ENCODE results near the gene PRKG1. TPM values are rescaled to one million over a fixed set of nuclear protein-coding genes. Genes with fewer than 3 reads are reported as not detected.

PRKG1 gene
- total RNA-seq, 4 donors from 2014 or later = 17.1 to 36.4 (median 25.8) TPM

- ATAC-seq (ENCODE audit: low FRiP score) (no peak), DNase-seq (ENCODE audit: low spot score) (no peak)
- TF ChIP-seq, protein P1, sequence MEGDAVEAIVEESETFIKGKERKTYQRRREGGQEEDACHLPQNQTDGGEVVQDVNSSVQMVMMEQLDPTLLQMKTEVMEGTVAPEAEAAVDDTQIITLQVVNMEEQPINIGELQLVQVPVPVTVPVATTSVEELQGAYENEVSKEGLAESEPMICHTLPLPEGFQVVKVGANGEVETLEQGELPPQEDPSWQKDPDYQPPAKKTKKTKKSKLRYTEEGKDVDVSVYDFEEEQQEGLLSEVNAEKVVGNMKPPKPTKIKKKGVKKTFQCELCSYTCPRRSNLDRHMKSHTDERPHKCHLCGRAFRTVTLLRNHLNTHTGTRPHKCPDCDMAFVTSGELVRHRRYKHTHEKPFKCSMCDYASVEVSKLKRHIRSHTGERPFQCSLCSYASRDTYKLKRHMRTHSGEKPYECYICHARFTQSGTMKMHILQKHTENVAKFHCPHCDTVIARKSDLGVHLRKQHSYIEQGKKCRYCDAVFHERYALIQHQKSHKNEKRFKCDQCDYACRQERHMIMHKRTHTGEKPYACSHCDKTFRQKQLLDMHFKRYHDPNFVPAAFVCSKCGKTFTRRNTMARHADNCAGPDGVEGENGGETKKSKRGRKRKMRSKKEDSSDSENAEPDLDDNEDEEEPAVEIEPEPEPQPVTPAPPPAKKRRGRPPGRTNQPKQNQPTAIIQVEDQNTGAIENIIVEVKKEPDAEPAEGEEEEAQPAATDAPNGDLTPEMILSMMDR (IDR thresholded peaks at IDR 0.05) = no peak
Measured at GRCh38 chr10:51230887-51231585, 156.7 kb downstream of the PRKG1 start.

GRCh38 chr10:51231754-51232153 is 157.5 kb downstream of the PRKG1 start:
- no peak for ATAC-seq (ENCODE audit: low FRiP score)

DNA sequence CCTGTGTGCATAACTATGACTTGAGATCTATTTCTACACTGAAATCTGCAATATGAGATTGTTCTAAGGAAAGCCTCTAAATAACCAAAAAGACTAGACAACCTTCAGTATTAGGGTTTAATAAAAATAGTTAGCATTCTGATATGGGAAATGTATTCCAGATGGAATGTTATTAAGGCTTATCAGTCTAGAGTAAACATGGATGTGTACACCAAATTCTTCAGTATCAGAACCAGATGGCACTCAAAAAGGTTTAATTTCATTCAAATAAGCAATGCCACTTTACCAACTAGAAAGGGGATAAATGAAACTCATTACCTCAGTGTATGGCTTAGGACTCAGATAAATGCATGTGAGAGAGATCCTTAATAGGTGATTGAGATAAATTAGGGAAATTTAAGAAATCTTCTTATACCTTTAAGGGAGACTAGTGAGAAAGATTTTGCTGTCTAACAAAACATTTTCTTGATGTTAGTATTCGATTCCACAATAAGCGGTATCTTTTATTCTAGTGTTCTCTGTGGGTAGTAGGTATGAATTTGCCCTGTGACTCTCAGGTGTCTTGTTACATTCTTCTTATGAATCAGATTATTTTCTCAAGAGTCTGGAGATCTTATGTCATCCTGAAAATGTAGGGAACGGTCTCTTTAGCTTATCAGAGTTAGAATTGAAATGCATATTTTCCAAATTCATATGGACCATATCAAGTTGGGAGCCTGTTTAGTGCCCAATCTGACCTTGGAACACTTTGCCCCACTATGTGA is 159.2 kb downstream of the PRKG1 start:
- TF ChIP-seq, protein P1 (IDR thresholded peaks at IDR 0.05) = no peak
- no peak for DNase-seq (ENCODE audit: low spot score)
- no peak for ATAC-seq (ENCODE audit: low FRiP score)

More at GRCh38 chr10:51231754-51232153, 157.5 kb downstream of the PRKG1 start:
- DNase-seq (ENCODE audit: low spot score) = no peak
- TF ChIP-seq, protein P1 (IDR thresholded peaks at IDR 0.05) = no peak

GRCh38 chr10:51235865-51236264 is 161.6 kb downstream of the PRKG1 start:
- DNase-seq (ENCODE audit: low spot score) (no peak), ATAC-seq (ENCODE audit: low FRiP score) (no peak)
- TF ChIP-seq, protein P1 (IDR thresholded peaks at IDR 0.05) = no peak

DNA sequence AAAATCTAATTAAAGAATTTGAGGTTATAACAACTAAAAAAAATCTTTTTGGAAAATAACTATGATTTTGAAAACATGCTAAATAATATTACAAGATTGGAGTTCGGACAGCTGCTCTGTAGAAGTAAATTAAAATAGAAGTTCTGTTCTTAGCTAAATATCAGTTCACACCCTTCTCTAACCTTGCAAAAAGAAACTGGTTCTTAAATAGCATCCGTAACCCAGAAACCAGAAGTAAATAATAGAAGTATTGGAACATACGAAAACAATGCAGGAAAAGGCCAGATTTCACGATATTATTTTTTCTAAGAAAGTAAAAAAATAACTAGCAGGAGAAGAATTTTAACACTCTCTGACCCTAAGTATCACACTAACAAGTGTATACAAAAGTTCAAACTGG is 164.7 kb downstream of the PRKG1 start:
- no peak for DNase-seq (ENCODE audit: low spot score)
- TF ChIP-seq, protein P1 (IDR thresholded peaks at IDR 0.05) = no peak
- no peak for ATAC-seq (ENCODE audit: low FRiP score)

DNA sequence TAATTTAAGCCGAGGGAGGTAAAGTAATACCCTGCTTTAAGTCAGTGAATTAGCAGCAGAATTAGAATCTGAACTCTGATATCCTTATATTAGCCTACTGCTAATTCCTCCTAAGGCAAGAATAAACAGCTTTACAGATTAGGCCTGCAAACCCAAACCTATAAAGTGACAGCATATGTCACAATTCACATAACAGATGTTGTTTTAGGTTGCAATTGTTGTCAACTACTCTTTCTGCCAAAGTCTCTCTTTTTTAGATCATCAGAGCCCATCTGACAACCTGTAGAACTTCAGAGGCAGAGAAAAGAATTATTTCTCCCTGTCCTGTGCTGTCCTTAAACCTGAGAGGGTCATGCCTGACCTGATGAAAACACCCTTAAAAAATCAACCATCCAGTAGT is 167.2 kb downstream of the PRKG1 start:
- no peak for ATAC-seq (ENCODE audit: low FRiP score)
- TF ChIP-seq, protein P1 (IDR thresholded peaks at IDR 0.05) = no peak
- no peak for DNase-seq (ENCODE audit: low spot score)

Measured in omental fat pad (tissue), 4 donors.